ENCODE measurements around the gene DTNA. TPM values are rescaled to one million over a fixed set of nuclear protein-coding genes. Genes with fewer than 3 reads are reported as not detected.

The DTNA gene
- total RNA-seq, 1 experiment from 2014 or later: 0.77 TPM

DNA sequence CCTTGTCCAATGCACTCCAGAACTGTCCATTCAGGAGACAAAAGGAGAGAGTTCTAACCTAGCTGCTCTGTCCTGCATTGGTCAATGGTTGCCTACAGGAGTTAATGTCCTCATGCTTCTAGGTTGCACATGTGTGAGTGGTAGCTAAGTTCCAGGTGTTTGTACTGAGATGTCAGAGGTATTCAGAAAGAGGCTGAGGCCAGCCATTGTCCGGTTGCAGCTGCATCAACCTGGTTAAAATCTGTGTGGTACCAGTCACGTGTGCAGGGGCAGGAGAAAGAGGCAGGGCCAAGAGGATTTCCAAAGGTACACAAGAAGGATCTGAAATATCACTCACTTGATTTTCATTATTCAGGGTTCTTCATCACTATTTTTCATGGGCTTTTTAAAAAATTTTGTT lies 70.8 kb downstream of the DTNA start:
- BruUV-seq (replicated peaks): no TSS peak
- intact Hi-C loops (cut with micrococcal nuclease; ENCODE audit: unreplicated experiment) (loop anchor here (10.0 kb wide), 1 partner anchor 186 kb away; no protein-coding TSS in a partner anchor), in situ Hi-C loops (cut with HindIII; ENCODE audit: low pct_unique_long_range_greater_than_20kb, low sequenced_read_pairs) (no loop called here)
- ATAC-seq (no peak), DNase-seq (ENCODE audit: low read depth, low spot score) (no peak)
- H3K27ac ChIP-seq (ENCODE audit: low read length): no peak overlapping the region
- H3K27me3 ChIP-seq (ENCODE audit: control insufficient read depth, insufficient read depth, low read length): no peaks in the 10 kb centered on the region
- CTCF ChIA-PET: no interaction called here
- no peak for TF ChIP-seq POLR2AphosphoS5 (IDR thresholded peaks at IDR 0.05; ENCODE audit: low read depth, low read length)
- H3K36me3 ChIP-seq (ENCODE audit: control insufficient read depth, insufficient read depth, low read length): no peaks in the 10 kb centered on the region
- no peaks in the 10 kb centered on the region for H3K9me3 ChIP-seq (ENCODE audit: control insufficient read depth, insufficient read depth, low read depth, low read length)
- H3K4me3 ChIP-seq (ENCODE audit: low read depth in 2 of 2, low read length in 2 of 2): no peak overlapping the region
- POLR2A ChIA-PET: interaction anchor here (0.6 kb wide), 1 partner anchor 156 kb away, joined by 4 read pairs; no protein-coding TSS in a partner anchor
- H3K4me1 ChIP-seq (ENCODE audit: control insufficient read depth, insufficient read depth, low read length): no peaks in the 10 kb centered on the region

DNA sequence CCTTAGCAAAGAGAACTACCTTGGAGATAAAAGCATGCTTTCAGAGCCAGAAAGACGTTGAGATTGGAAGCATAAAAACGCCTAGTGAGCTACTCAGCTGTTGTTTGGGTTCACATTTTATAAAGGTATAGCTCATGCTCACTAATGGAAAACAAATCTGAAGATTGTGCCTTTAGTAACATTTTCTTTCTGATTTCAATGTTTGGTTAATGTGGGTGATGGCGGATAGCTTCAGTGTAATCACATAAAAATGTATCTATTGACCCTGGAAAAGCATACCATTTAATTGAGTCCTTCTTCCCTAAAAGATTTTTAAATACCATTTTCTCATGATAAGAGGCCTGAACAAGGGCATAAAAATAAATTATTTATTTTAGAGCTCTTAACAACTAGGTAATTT lies 73.4 kb downstream of the DTNA start:
- no peak overlapping the region for H3K27ac ChIP-seq (ENCODE audit: low read length)
- no peaks in the 10 kb centered on the region for H3K4me1 ChIP-seq (ENCODE audit: control insufficient read depth, insufficient read depth, low read length)
- POLR2A ChIA-PET: no interaction called here
- no peak for TF ChIP-seq SIN3A (IDR thresholded peaks at IDR 0.05; ENCODE audit: borderline replicate concordance, insufficient read depth, low read depth, low read length)
- TF ChIP-seq, protein P1, sequence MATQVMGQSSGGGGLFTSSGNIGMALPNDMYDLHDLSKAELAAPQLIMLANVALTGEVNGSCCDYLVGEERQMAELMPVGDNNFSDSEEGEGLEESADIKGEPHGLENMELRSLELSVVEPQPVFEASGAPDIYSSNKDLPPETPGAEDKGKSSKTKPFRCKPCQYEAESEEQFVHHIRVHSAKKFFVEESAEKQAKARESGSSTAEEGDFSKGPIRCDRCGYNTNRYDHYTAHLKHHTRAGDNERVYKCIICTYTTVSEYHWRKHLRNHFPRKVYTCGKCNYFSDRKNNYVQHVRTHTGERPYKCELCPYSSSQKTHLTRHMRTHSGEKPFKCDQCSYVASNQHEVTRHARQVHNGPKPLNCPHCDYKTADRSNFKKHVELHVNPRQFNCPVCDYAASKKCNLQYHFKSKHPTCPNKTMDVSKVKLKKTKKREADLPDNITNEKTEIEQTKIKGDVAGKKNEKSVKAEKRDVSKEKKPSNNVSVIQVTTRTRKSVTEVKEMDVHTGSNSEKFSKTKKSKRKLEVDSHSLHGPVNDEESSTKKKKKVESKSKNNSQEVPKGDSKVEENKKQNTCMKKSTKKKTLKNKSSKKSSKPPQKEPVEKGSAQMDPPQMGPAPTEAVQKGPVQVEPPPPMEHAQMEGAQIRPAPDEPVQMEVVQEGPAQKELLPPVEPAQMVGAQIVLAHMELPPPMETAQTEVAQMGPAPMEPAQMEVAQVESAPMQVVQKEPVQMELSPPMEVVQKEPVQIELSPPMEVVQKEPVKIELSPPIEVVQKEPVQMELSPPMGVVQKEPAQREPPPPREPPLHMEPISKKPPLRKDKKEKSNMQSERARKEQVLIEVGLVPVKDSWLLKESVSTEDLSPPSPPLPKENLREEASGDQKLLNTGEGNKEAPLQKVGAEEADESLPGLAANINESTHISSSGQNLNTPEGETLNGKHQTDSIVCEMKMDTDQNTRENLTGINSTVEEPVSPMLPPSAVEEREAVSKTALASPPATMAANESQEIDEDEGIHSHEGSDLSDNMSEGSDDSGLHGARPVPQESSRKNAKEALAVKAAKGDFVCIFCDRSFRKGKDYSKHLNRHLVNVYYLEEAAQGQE (IDR thresholded peaks at IDR 0.05; ENCODE audit: insufficient read depth in 1 of 2, low read depth in 2 of 2, low read length in 1 of 2): no peak
- no peak for TF ChIP-seq POLR2AphosphoS5 (IDR thresholded peaks at IDR 0.05; ENCODE audit: low read depth, low read length)
- TF ChIP-seq TCF7L2 (IDR thresholded peaks at IDR 0.05; ENCODE audit: low read depth, low read length): no peak
- TF ChIP-seq, protein P2, sequence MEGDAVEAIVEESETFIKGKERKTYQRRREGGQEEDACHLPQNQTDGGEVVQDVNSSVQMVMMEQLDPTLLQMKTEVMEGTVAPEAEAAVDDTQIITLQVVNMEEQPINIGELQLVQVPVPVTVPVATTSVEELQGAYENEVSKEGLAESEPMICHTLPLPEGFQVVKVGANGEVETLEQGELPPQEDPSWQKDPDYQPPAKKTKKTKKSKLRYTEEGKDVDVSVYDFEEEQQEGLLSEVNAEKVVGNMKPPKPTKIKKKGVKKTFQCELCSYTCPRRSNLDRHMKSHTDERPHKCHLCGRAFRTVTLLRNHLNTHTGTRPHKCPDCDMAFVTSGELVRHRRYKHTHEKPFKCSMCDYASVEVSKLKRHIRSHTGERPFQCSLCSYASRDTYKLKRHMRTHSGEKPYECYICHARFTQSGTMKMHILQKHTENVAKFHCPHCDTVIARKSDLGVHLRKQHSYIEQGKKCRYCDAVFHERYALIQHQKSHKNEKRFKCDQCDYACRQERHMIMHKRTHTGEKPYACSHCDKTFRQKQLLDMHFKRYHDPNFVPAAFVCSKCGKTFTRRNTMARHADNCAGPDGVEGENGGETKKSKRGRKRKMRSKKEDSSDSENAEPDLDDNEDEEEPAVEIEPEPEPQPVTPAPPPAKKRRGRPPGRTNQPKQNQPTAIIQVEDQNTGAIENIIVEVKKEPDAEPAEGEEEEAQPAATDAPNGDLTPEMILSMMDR (IDR thresholded peaks at IDR 0.05): no peak
- in situ Hi-C loops (cut with HindIII; ENCODE audit: low pct_unique_long_range_greater_than_20kb, low sequenced_read_pairs): no loop called here
- H3K9me3 ChIP-seq (ENCODE audit: control insufficient read depth, insufficient read depth, low read depth, low read length): no peaks in the 10 kb centered on the region
- CTCF ChIA-PET: no interaction called here
- intact Hi-C loops (cut with micrococcal nuclease; ENCODE audit: unreplicated experiment): loop anchor here (10.0 kb wide), 1 partner anchor 189 kb away; no protein-coding TSS in a partner anchor
- ATAC-seq: no peak
- BruUV-seq (replicated peaks): no TSS peak
- no peaks in the 10 kb centered on the region for H3K36me3 ChIP-seq (ENCODE audit: control insufficient read depth, insufficient read depth, low read length)
- H3K27me3 ChIP-seq (ENCODE audit: control insufficient read depth, insufficient read depth, low read length): no peaks in the 10 kb centered on the region
- H3K4me3 ChIP-seq (ENCODE audit: low read depth in 2 of 2, low read length in 2 of 2): no peak overlapping the region
- no peak for DNase-seq (ENCODE audit: low read depth, low spot score)

DNA sequence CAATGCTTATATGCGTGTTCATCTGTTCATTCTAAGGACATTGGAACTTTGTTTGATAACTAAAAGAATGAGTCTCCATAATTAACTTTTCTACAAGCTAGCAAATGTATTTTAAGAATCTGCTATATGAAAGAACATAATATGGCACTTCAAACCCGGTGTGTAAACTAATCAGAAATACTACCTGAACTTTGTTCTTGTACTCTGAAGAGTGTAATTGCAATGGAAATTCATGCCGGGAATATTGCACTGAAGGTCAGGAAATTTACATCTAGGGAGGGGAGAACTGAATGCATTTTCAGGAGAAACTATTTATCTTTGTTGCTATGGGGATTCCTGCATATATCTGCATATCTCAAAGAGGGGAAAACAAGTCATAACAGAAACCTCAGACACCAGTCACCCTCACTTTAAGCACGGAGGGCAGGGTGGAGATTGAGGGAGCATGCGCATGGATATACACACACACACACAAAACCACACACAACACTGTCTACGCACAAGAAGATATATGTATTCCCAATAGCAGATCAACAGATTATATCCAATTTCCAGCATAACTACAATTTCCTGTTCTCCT lies 76.2 kb downstream of the DTNA start:
- in situ Hi-C loops (cut with HindIII; ENCODE audit: low pct_unique_long_range_greater_than_20kb, low sequenced_read_pairs): no loop called here
- no peak for TF ChIP-seq POLR2AphosphoS5 (IDR thresholded peaks at IDR 0.05; ENCODE audit: low read depth, low read length)
- no peak for TF ChIP-seq SIN3A (IDR thresholded peaks at IDR 0.05; ENCODE audit: borderline replicate concordance, insufficient read depth, low read depth, low read length)
- TF ChIP-seq, protein P2 (IDR thresholded peaks at IDR 0.05): no peak
- no peak for TF ChIP-seq TCF7L2 (IDR thresholded peaks at IDR 0.05; ENCODE audit: low read depth, low read length)
- TF ChIP-seq, protein P1 (IDR thresholded peaks at IDR 0.05; ENCODE audit: insufficient read depth in 1 of 2, low read depth in 2 of 2, low read length in 1 of 2): no peak
- no TSS peak for BruUV-seq (replicated peaks)

More for the DNA sequence above, 76.2 kb downstream of the DTNA start:
- POLR2A ChIA-PET: no interaction called here
- CTCF ChIA-PET: interaction anchor here (0.9 kb wide), 1 partner anchor 126 kb away, joined by 3 read pairs; no protein-coding TSS in a partner anchor
- ATAC-seq (no peak), DNase-seq (ENCODE audit: low read depth, low spot score) (no peak)
- Histone ChIP-seq H3K27me3 (ENCODE audit: control insufficient read depth, insufficient read depth, low read length) (no peaks in the 10 kb centered on the region), H3K36me3 (ENCODE audit: control insufficient read depth, insufficient read depth, low read length) (no peaks in the 10 kb centered on the region), H3K27ac (ENCODE audit: low read length) (no peak overlapping the region), H3K4me3 (ENCODE audit: low read depth in 2 of 2, low read length in 2 of 2) (no peak overlapping the region), H3K4me1 (ENCODE audit: control insufficient read depth, insufficient read depth, low read length) (no peaks in the 10 kb centered on the region), H3K9me3 (ENCODE audit: control insufficient read depth, insufficient read depth, low read depth, low read length) (no peaks in the 10 kb centered on the region)
- intact Hi-C loops (cut with micrococcal nuclease; ENCODE audit: unreplicated experiment): loop anchor here (5.0 to 10.0 kb wide), 2 partner anchors 191 to 664 kb away; no protein-coding TSS in a partner anchor

All from Panc1 (cell line).